Measurements from ENCODE around the gene PDK2.
"Not testable (repeated sequence)": the region's sequence is repeated elsewhere in the genome, so short reads cannot be mapped to it uniquely, and the experiment has no call there.

PDK2 gene

GRCh38 chr17:50059759-50060273, 35.3 kb upstream of the PDK2 start:
- Histone ChIP-seq H3K4me3 (ENCODE audit: low read depth in 1 of 2, low read length in 2 of 2) (no peak overlapping the region), H3K36me3 (ENCODE audit: insufficient read depth, low read length) (no peaks in the 10 kb centered on the region), H3K9me3 (ENCODE audit: insufficient read depth, low read length, severe bottlenecking) (no peaks in the 10 kb centered on the region), H4K20me1 (ENCODE audit: insufficient read depth, low read length) (peaks cover 25% of the 10 kb centered on the region), H3K9ac (ENCODE audit: low read depth, low read length) (no peak overlapping the region), H3K79me2 (ENCODE audit: insufficient read depth, low read length) (no peaks in the 10 kb centered on the region), H3K4me1 (ENCODE audit: insufficient read depth, low read length) (peaks cover 20% of the 10 kb centered on the region), H3K4me2 (ENCODE audit: insufficient read depth, low read length) (no peak overlapping the region), H3K27ac (ENCODE audit: low read length) (no peak overlapping the region), H2AFZ (ENCODE audit: low read depth, low read length) (no peak overlapping the region), H3K27me3 (ENCODE audit: insufficient read depth, low read length, poor library complexity) (peaks cover 60% of the 10 kb centered on the region)
- TF ChIP-seq CTCF (IDR thresholded peaks at IDR 0.05; ENCODE audit: borderline replicate concordance, extremely low read depth, low read length, poor library complexity, severe bottlenecking): no peak
- no peak for ATAC-seq (ENCODE audit: insufficient read depth, low read depth)
- no peak for DNase-seq

GRCh38 chr17:50060951-50061712, 34.0 kb upstream of the PDK2 start:
- Histone ChIP-seq H3K9ac (ENCODE audit: low read depth, low read length) (no peak overlapping the region), H3K27me3 (ENCODE audit: insufficient read depth, low read length, poor library complexity) (peaks cover 50% of the 10 kb centered on the region), H3K79me2 (ENCODE audit: insufficient read depth, low read length) (no peaks in the 10 kb centered on the region), H3K4me3 (ENCODE audit: low read depth in 1 of 2, low read length in 2 of 2) (no peak overlapping the region), H2AFZ (ENCODE audit: low read depth, low read length) (no peak overlapping the region), H3K27ac (ENCODE audit: low read length) (no peak overlapping the region), H3K36me3 (ENCODE audit: insufficient read depth, low read length) (no peaks in the 10 kb centered on the region), H3K4me1 (ENCODE audit: insufficient read depth, low read length) (peaks cover 9% of the 10 kb centered on the region), H3K9me3 (ENCODE audit: insufficient read depth, low read length, severe bottlenecking) (no peaks in the 10 kb centered on the region), H4K20me1 (ENCODE audit: insufficient read depth, low read length) (peaks cover 22% of the 10 kb centered on the region), H3K4me2 (ENCODE audit: insufficient read depth, low read length) (no peak overlapping the region)
- no peak for TF ChIP-seq CTCF (IDR thresholded peaks at IDR 0.05; ENCODE audit: borderline replicate concordance, extremely low read depth, low read length, poor library complexity, severe bottlenecking)
- TF ChIP-seq EZH2 (IDR thresholded peaks at IDR 0.05; ENCODE audit: borderline replicate concordance, low read depth, low read length, severe bottlenecking): no peak
- ATAC-seq (ENCODE audit: insufficient read depth, low read depth): no peak
- DNase-seq: no peak

GRCh38 chr17:50061713-50062045, 33.5 kb upstream of the PDK2 start:
- not testable (repeated sequence) for DNase-seq; H3K4me1 ChIP-seq (ENCODE audit: insufficient read depth, low read length); H3K79me2 ChIP-seq (ENCODE audit: insufficient read depth, low read length); H2AFZ ChIP-seq (ENCODE audit: low read depth, low read length); H3K4me3 ChIP-seq (ENCODE audit: low read depth in 1 of 2, low read length in 2 of 2); H3K27ac ChIP-seq (ENCODE audit: low read length); H3K9ac ChIP-seq (ENCODE audit: low read depth, low read length); H3K9me3 ChIP-seq (ENCODE audit: insufficient read depth, low read length, severe bottlenecking); ATAC-seq (ENCODE audit: insufficient read depth, low read depth); H3K4me2 ChIP-seq (ENCODE audit: insufficient read depth, low read length); H3K36me3 ChIP-seq (ENCODE audit: insufficient read depth, low read length)
- Histone ChIP-seq H3K27me3 (ENCODE audit: insufficient read depth, low read length, poor library complexity) (peaks cover 44% of the 10 kb centered on the region), H4K20me1 (ENCODE audit: insufficient read depth, low read length) (peaks cover 20% of the 10 kb centered on the region)

GRCh38 chr17:50062293-50063243, 32.6 kb upstream of the PDK2 start:
- no peak for TF ChIP-seq EZH2 (IDR thresholded peaks at IDR 0.05; ENCODE audit: borderline replicate concordance, low read depth, low read length, severe bottlenecking)
- no peak for TF ChIP-seq CTCF (IDR thresholded peaks at IDR 0.05; ENCODE audit: borderline replicate concordance, extremely low read depth, low read length, poor library complexity, severe bottlenecking)
- DNase-seq: no peak
- H4K20me1 ChIP-seq (ENCODE audit: insufficient read depth, low read length): peaks cover 11% of the 10 kb centered on the region; the same call in 1 of the 2 replicates
- H3K27ac ChIP-seq (ENCODE audit: low read length): no peak overlapping the region
- no peak overlapping the region for H3K4me2 ChIP-seq (ENCODE audit: insufficient read depth, low read length)
- peaks cover 40% of the 10 kb centered on the region for H3K27me3 ChIP-seq (ENCODE audit: insufficient read depth, low read length, poor library complexity)
- no peak overlapping the region for H3K9ac ChIP-seq (ENCODE audit: low read depth, low read length)
- no peak for ATAC-seq (ENCODE audit: insufficient read depth, low read depth)
- H3K9me3 ChIP-seq (ENCODE audit: insufficient read depth, low read length, severe bottlenecking): no peaks in the 10 kb centered on the region
- no peaks in the 10 kb centered on the region for H3K36me3 ChIP-seq (ENCODE audit: insufficient read depth, low read length)
- no peaks in the 10 kb centered on the region for H3K4me1 ChIP-seq (ENCODE audit: insufficient read depth, low read length)
- H3K79me2 ChIP-seq (ENCODE audit: insufficient read depth, low read length): no peaks in the 10 kb centered on the region
- H3K4me3 ChIP-seq (ENCODE audit: low read depth in 1 of 2, low read length in 2 of 2): no peak overlapping the region
- no peak overlapping the region for H2AFZ ChIP-seq (ENCODE audit: low read depth, low read length)
